ENCODE data around the gene SNAPC4.

- TF ChIP-seq FOXM1 (IDR thresholded peaks at IDR 0.05; ENCODE audit: borderline replicate concordance, low read depth) (no peak), CEBPB (IDR thresholded peaks at IDR 0.05) (no peak)
Measured at GRCh38 chr9:136433849-136434579, 34.0 kb upstream of the SNAPC4 start.
